ENCODE measurements around the gene ADCY3. TPM values are rescaled to one million over a fixed set of nuclear protein-coding genes. Genes with fewer than 3 reads are reported as not detected.
A peak's percentile ranks its signal among the peaks of the same experiment; 100 is the strongest.

ADCY3 gene
- total and polyA plus RNA-seq, 9 donors: 27.1 to 150 (median 97.4) TPM

GRCh38 chr2:24832931-24833701 is 86.9 kb downstream of the ADCY3 start:
- 84 to 87% (median 86%) methylated on average over 22 of the region's 22 CpGs for WGBS, 3 donors
- Histone ChIP-seq H3K4me3 (no peak overlapping the region), H3K27ac (no peak overlapping the region), H3K4me1 (ENCODE audit: insufficient read depth) (no peaks in the 10 kb centered on the region), H3K27me3 (no peaks in the 10 kb centered on the region), H3K9me3 (no peaks in the 10 kb centered on the region), H3K36me3 (no peaks in the 10 kb centered on the region)
- intact Hi-C loops (cut with DNase I): loop anchor here in 1 of 4 donors (10.0 kb wide), 1 partner anchor 292 kb away; no protein-coding TSS in a partner anchor
- TF ChIP-seq EP300 (IDR thresholded peaks at IDR 0.05) (no peak), CTCF (IDR thresholded peaks at IDR 0.05) (no peak), POLR2A (IDR thresholded peaks at IDR 0.05) (no peak)
- peak in 1 of 5 donors; percentile 29 for DNase-seq

GRCh38 chr2:24832521-24832920 is 87.5 kb downstream of the ADCY3 start:
- peak in 1 of 5 donors; percentile 16 for DNase-seq
- no peak overlapping the region for H3K4me3 ChIP-seq
- 81 to 85% (median 84%) methylated on average over 9 of the region's 9 CpGs for WGBS, 3 donors
- TF ChIP-seq EP300 (IDR thresholded peaks at IDR 0.05) (no peak), POLR2A (IDR thresholded peaks at IDR 0.05) (no peak), CTCF (IDR thresholded peaks at IDR 0.05) (no peak)
- intact Hi-C loops (cut with DNase I): loop anchor here in 1 of 4 donors (10.0 kb wide), 1 partner anchor 292 kb away; no protein-coding TSS in a partner anchor
- no peaks in the 10 kb centered on the region for H3K9me3 ChIP-seq
- H3K27ac ChIP-seq: no peak overlapping the region
- no peaks in the 10 kb centered on the region for H3K27me3 ChIP-seq
- no peaks in the 10 kb centered on the region for H3K36me3 ChIP-seq
- H3K4me1 ChIP-seq (ENCODE audit: insufficient read depth): no peaks in the 10 kb centered on the region

DNA sequence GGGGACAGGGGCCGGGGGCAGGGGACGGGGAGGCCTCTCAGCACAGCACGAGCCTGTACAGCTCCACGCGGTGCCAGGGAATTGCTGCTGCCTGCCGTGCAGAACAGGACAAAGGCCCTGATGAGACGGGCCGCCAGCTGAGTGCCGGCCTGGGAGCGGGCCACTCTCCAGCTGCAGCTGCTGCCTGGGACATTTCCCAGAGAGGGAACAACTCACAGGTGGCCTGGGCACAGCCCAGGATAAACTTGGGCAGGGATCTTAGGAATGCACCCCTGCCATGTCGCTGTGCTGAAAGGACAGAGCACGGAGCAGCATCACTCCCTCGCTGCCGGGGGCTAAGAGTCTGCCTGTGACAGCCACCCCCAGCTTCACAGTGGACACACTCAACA is 88.0 kb downstream of the ADCY3 start:
- intact Hi-C loops (cut with DNase I): loop anchor here in 1 of 4 donors (10.0 kb wide), 1 partner anchor 293 kb away; no protein-coding TSS in a partner anchor
- TF ChIP-seq EP300 (IDR thresholded peaks at IDR 0.05) (no peak), CTCF (IDR thresholded peaks at IDR 0.05) (no peak), POLR2A (IDR thresholded peaks at IDR 0.05) (no peak)
- DNase-seq: peak in 1 of 5 donors; percentile 21
- no peaks in the 10 kb centered on the region for H3K9me3 ChIP-seq
- no peaks in the 10 kb centered on the region for H3K27me3 ChIP-seq
- 80 to 84% (median 81%) methylated on average over 13 to 14 of the region's 14 CpGs for WGBS, 3 donors
- no peak overlapping the region for H3K4me3 ChIP-seq
- H3K27ac ChIP-seq: no peak overlapping the region
- no peaks in the 10 kb centered on the region for H3K36me3 ChIP-seq
- H3K4me1 ChIP-seq (ENCODE audit: insufficient read depth): no peaks in the 10 kb centered on the region

- H3K9me3 ChIP-seq: no peaks in the 10 kb centered on the region
- DNase-seq: peak in 3 of 5 donors; percentile 2 to 17 (median 10)
- no peak overlapping the region for H3K4me3 ChIP-seq
- TF ChIP-seq CTCF (IDR thresholded peaks at IDR 0.05) (no peak), EP300 (IDR thresholded peaks at IDR 0.05) (no peak), POLR2A (IDR thresholded peaks at IDR 0.05) (no peak)
- H3K4me1 ChIP-seq (ENCODE audit: insufficient read depth): no peaks in the 10 kb centered on the region
- intact Hi-C loops (cut with DNase I): loop anchor here in 1 of 4 donors (10.0 kb wide), 1 partner anchor 293 kb away; no protein-coding TSS in a partner anchor
- H3K27me3 ChIP-seq: no peaks in the 10 kb centered on the region
- 85 to 89% (median 87%) methylated on average over 12 to 18 of the region's 18 CpGs for WGBS, 3 donors
- H3K27ac ChIP-seq: no peak overlapping the region
- H3K36me3 ChIP-seq: no peaks in the 10 kb centered on the region
These were observed 88.6 kb downstream of the ADCY3 start for GRCh38 chr2:24831221-24832072.
